ENCODE data around the gene ZNF330. TPM values are rescaled to one million over a fixed set of nuclear protein-coding genes. Genes with fewer than 3 reads are reported as not detected.

ZNF330 gene
- total RNA-seq, 2 experiments from 2014 or later = 65.1 to 81.9 TPM

GRCh38 chr4:141244419-141244818 is 23.7 kb downstream of the ZNF330 start:
- ATAC-seq (no peak), DNase-seq (no peak)
- no peaks in the 10 kb centered on the region for H3K9me3 Mint-ChIP-seq
- POLR2A ChIA-PET = no interaction called here
- CTCF ChIA-PET = interaction anchor here (1.3 kb wide), 1 partner anchor 111 kb away, joined by 3 read pairs; the partner anchor contains the start of gene RNF150
- no peaks in the 10 kb centered on the region for H3K36me3 Mint-ChIP-seq (ENCODE audit: low read depth)
- no peak overlapping the region for H3K27ac Mint-ChIP-seq
- H3K27me3 Mint-ChIP-seq = peaks cover 4% of the 10 kb centered on the region
- no peak overlapping the region for H3K4me3 Mint-ChIP-seq
- peaks cover 4% of the 10 kb centered on the region for H3K4me1 Mint-ChIP-seq (ENCODE audit: low read depth)
- intact Hi-C loops (cut with micrococcal nuclease) = no loop called here
- no peak for TF ChIP-seq CTCF (IDR thresholded peaks at IDR 0.05)

- no peak for TF ChIP-seq CTCF (IDR thresholded peaks at IDR 0.05)
- ATAC-seq = peak; percentile 74
- Mint-ChIP-seq H3K9me3 (no peaks in the 10 kb centered on the region), H3K4me1 (ENCODE audit: low read depth) (peaks cover 4% of the 10 kb centered on the region), H3K27ac (peak overlapping the region; percentile 39), H3K36me3 (ENCODE audit: low read depth) (no peaks in the 10 kb centered on the region), H3K27me3 (peaks cover 4% of the 10 kb centered on the region), H3K4me3 (no peak overlapping the region)
- ChIA-PET POLR2A (interaction anchor here (1.1 kb wide), 1 partner anchor 93 kb away, joined by 4 read pairs; no protein-coding TSS in a partner anchor), CTCF (no interaction called here)
- intact Hi-C loops (cut with micrococcal nuclease) = no loop called here
- DNase-seq = no peak
These were observed 25.5 kb downstream of the ZNF330 start for GRCh38 chr4:141246243-141246642.

GRCh38 chr4:141246683-141247429 is 26.2 kb downstream of the ZNF330 start:
- CTCF ChIA-PET = no interaction called here
- H3K27ac Mint-ChIP-seq = no peak overlapping the region
- intact Hi-C loops (cut with micrococcal nuclease) = no loop called here

GRCh38 chr4:141247430-141247780 is 26.7 kb downstream of the ZNF330 start:
- no peaks in the 10 kb centered on the region for H3K36me3 Mint-ChIP-seq (ENCODE audit: low read depth)
- intact Hi-C loops (cut with micrococcal nuclease) = no loop called here
- no peak for ATAC-seq
- no peak overlapping the region for H3K27ac Mint-ChIP-seq
- ChIA-PET POLR2A (no interaction called here), CTCF (no interaction called here)
- DNase-seq = no peak
- peaks cover 4% of the 10 kb centered on the region for H3K27me3 Mint-ChIP-seq
- peaks cover 4% of the 10 kb centered on the region for H3K4me1 Mint-ChIP-seq (ENCODE audit: low read depth)
- no peak for TF ChIP-seq CTCF (IDR thresholded peaks at IDR 0.05)
- no peaks in the 10 kb centered on the region for H3K9me3 Mint-ChIP-seq
- no peak overlapping the region for H3K4me3 Mint-ChIP-seq

More at GRCh38 chr4:141246683-141247429, 26.2 kb downstream of the ZNF330 start:
- peaks cover 4% of the 10 kb centered on the region for H3K4me1 Mint-ChIP-seq (ENCODE audit: low read depth)
- no peak overlapping the region for H3K4me3 Mint-ChIP-seq
- H3K36me3 Mint-ChIP-seq (ENCODE audit: low read depth) = no peaks in the 10 kb centered on the region
- POLR2A ChIA-PET = interaction anchor here (1.1 kb wide), 1 partner anchor 94 kb away, joined by 4 read pairs; no protein-coding TSS in a partner anchor
- TF ChIP-seq CTCF (IDR thresholded peaks at IDR 0.05) = no peak
- H3K27me3 Mint-ChIP-seq = peaks cover 4% of the 10 kb centered on the region
- no peaks in the 10 kb centered on the region for H3K9me3 Mint-ChIP-seq
- no peak for DNase-seq
- ATAC-seq = peak; percentile 79

GRCh38 chr4:141248029-141248428 is 27.3 kb downstream of the ZNF330 start:
- ATAC-seq (no peak), DNase-seq (no peak)
- ChIA-PET POLR2A (no interaction called here), CTCF (no interaction called here)
- Mint-ChIP-seq H3K36me3 (ENCODE audit: low read depth) (no peaks in the 10 kb centered on the region), H3K4me1 (ENCODE audit: low read depth) (peaks cover 4% of the 10 kb centered on the region), H3K4me3 (no peak overlapping the region), H3K27me3 (peaks cover 6% of the 10 kb centered on the region), H3K9me3 (no peaks in the 10 kb centered on the region), H3K27ac (no peak overlapping the region)
- intact Hi-C loops (cut with micrococcal nuclease) = no loop called here
- no peak for TF ChIP-seq CTCF (IDR thresholded peaks at IDR 0.05)
